ENCODE results near the gene MALT1. TPM values are rescaled to one million over a fixed set of nuclear protein-coding genes. Genes with fewer than 3 reads are reported as not detected.

MALT1 gene
- total RNA-seq, 5 donors from 2014 or later (not counting 1 experiment from before 2014, with no cell fraction given), result 54.5 to 83.2 (median 69.5) TPM

- Mint-ChIP-seq H3K36me3 (peaks cover 47% of the 10 kb centered on the region), H3K27ac (peak overlapping the region; percentile 68 to 78), H3K9me3 (no peaks in the 10 kb centered on the region), H3K27me3 (no peaks in the 10 kb centered on the region), H3K4me1 (peaks cover 59 to 74% (median 74%) of the 10 kb centered on the region in 3 donors), H3K4me3 (peak overlapping the region in 1 of 3 donors; percentile 38)
- H3K36me3 ChIP-seq (ENCODE audit: control insufficient read depth in 2 of 2, extremely low read depth in 1 of 2, insufficient read depth in 1 of 2, low read length in 1 of 2), result peaks cover 0 to 43% of the 10 kb centered on the region in 2 donors
- no peak overlapping the region for H3K4me3 ChIP-seq (ENCODE audit: control insufficient read depth in 1 of 2, extremely low read depth in 1 of 2, low read length in 1 of 2)
- POLR2A ChIA-PET, result interaction anchor here in 1 of 2 donors (1.4 kb wide), 1 partner anchor 23 kb away, joined by 3 read pairs; the partner anchor contains the start of gene MALT1
- DNase-seq, result no peak
- CTCF ChIA-PET, result no interaction called here
- 85% methylated on average over 5 of the region's 8 CpGs for WGBS (ENCODE audit: insufficient coverage)
- no peaks in the 10 kb centered on the region for H3K9me3 ChIP-seq
- no peak for ATAC-seq (replicated peaks in 1 of 4)
- peak overlapping the region; percentile 4 for H3K27ac ChIP-seq (ENCODE audit: low read length)
- no peaks in the 10 kb centered on the region for H3K27me3 ChIP-seq (replicated peaks in 1 of 2; ENCODE audit: control insufficient read depth in 2 of 2, extremely low read depth in 1 of 2, insufficient read depth in 2 of 2, low read length in 1 of 2)
- peaks cover 34 to 58% of the 10 kb centered on the region in 2 experiments for H3K4me1 ChIP-seq (ENCODE audit: control insufficient read depth in 1 of 2, extremely low read depth in 1 of 2, insufficient read depth in 2 of 2, low read length in 2 of 2)
Observed at GRCh38 chr18:58694720-58695468, 23.6 kb downstream of the MALT1 start.

DNA sequence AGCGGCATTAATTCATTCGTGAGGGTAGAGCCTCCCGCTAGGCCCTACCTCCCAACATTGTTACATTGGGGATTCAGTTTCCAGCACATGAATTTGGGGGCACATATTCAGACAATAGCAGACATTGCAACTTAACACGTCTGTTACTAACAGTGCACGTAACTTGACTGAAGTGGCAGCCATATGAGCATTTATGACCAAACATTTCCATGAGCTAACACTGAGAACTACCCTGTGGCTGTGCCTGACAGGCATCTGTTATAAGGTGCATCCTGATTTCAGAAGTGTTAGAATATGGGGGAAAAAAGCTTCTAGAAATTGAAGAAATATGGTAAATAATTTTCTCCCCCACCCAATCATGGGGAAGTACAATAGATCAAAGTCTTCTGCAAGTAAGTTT lies 24.5 kb downstream of the MALT1 start:
- CTCF ChIA-PET, result interaction anchor here in 1 of 2 donors (0.6 kb wide), 1 partner anchor 68 kb away, joined by 3 read pairs; no protein-coding TSS in a partner anchor
- no peaks in the 10 kb centered on the region for H3K9me3 ChIP-seq
- WGBS (ENCODE audit: insufficient coverage), result 90% methylated on average over 2 of the region's 5 CpGs
- no peaks in the 10 kb centered on the region for H3K27me3 ChIP-seq (replicated peaks in 1 of 2; ENCODE audit: control insufficient read depth in 2 of 2, extremely low read depth in 1 of 2, insufficient read depth in 2 of 2, low read length in 1 of 2)
- DNase-seq, result no peak
- Mint-ChIP-seq H3K27ac (peak overlapping the region; percentile 41 to 78), H3K4me3 (peak overlapping the region in 2 of 3 donors; percentile 19 to 71), H3K9me3 (no peaks in the 10 kb centered on the region), H3K36me3 (peaks cover 38% of the 10 kb centered on the region), H3K27me3 (no peaks in the 10 kb centered on the region), H3K4me1 (peaks cover 50 to 65% (median 65%) of the 10 kb centered on the region in 3 donors)
- H3K27ac ChIP-seq (ENCODE audit: low read length), result no peak overlapping the region
- peaks cover 2 to 36% of the 10 kb centered on the region in 2 donors for H3K36me3 ChIP-seq (ENCODE audit: control insufficient read depth in 2 of 2, extremely low read depth in 1 of 2, insufficient read depth in 1 of 2, low read length in 1 of 2)
- POLR2A ChIA-PET, result interaction anchor here in 1 of 2 donors (0.6 kb wide), 1 partner anchor 35 kb away, joined by 9 read pairs; no protein-coding TSS in a partner anchor
- ATAC-seq (replicated peaks in 1 of 4), result no peak
- H3K4me1 ChIP-seq (ENCODE audit: control insufficient read depth in 1 of 2, extremely low read depth in 1 of 2, insufficient read depth in 2 of 2, low read length in 2 of 2), result peaks cover 26 to 49% of the 10 kb centered on the region in 2 experiments
- H3K4me3 ChIP-seq (ENCODE audit: control insufficient read depth in 1 of 2, extremely low read depth in 1 of 2, low read length in 1 of 2), result no peak overlapping the region

DNA sequence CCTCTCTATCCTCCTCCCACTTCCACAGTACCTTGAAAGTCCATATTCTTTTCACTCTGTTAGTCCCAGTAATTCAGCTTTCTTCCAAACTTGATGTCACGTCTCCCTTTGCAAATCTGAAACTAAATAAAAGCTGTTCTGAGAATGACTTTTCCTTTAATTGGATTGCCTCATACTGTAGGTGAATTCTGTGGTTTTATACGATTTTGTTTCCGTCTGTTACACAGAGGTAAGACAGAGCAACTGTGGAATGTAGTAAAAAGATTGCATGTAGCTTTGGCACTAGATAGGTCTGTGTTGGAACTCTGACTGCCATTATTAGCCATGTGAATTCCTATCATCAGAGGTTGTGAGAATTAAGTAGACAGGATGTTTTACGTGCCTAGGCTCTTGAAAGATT lies 25.9 kb downstream of the MALT1 start:
- H3K27ac Mint-ChIP-seq, result peak overlapping the region; percentile 74 to 86
- ATAC-seq (replicated peaks in 1 of 4) (peak in 3 of 4 experiments; percentile 29 to 57 (median 29)), DNase-seq (no peak)
- Histone ChIP-seq H3K4me1 (ENCODE audit: control insufficient read depth in 1 of 2, extremely low read depth in 1 of 2, insufficient read depth in 2 of 2, low read length in 2 of 2) (peaks cover 17 to 36% of the 10 kb centered on the region in 2 experiments), H3K27me3 (replicated peaks in 1 of 2; ENCODE audit: control insufficient read depth in 2 of 2, extremely low read depth in 1 of 2, insufficient read depth in 2 of 2, low read length in 1 of 2) (no peaks in the 10 kb centered on the region), H3K36me3 (ENCODE audit: control insufficient read depth in 2 of 2, extremely low read depth in 1 of 2, insufficient read depth in 1 of 2, low read length in 1 of 2) (peaks cover 4 to 44% of the 10 kb centered on the region in 2 donors), H3K4me3 (ENCODE audit: control insufficient read depth in 1 of 2, extremely low read depth in 1 of 2, low read length in 1 of 2) (no peak overlapping the region), H3K27ac (ENCODE audit: low read length) (no peak overlapping the region), H3K9me3 (no peaks in the 10 kb centered on the region)
- CTCF ChIA-PET, result interaction anchor here (0.6 to 2.0 kb wide), 4 partner anchors 12 to 68 kb away, joined by 3 to 6 read pairs (median 4); no protein-coding TSS in a partner anchor
- H3K4me3 Mint-ChIP-seq, result peak overlapping the region; percentile 14 to 72 (median 71)
- peaks cover 40 to 62% (median 62%) of the 10 kb centered on the region in 3 donors for H3K4me1 Mint-ChIP-seq
- peaks cover 43% of the 10 kb centered on the region for H3K36me3 Mint-ChIP-seq
- 40% methylated on average over 1 of the region's 4 CpGs for WGBS (ENCODE audit: insufficient coverage)
- H3K27me3 Mint-ChIP-seq, result no peaks in the 10 kb centered on the region
- POLR2A ChIA-PET, result interaction anchor here (0.8 to 1.2 kb wide), 3 partner anchors 38 to 55 kb away, joined by 3 to 7 read pairs (median 5); no protein-coding TSS in a partner anchor
- H3K9me3 Mint-ChIP-seq, result no peaks in the 10 kb centered on the region

DNA sequence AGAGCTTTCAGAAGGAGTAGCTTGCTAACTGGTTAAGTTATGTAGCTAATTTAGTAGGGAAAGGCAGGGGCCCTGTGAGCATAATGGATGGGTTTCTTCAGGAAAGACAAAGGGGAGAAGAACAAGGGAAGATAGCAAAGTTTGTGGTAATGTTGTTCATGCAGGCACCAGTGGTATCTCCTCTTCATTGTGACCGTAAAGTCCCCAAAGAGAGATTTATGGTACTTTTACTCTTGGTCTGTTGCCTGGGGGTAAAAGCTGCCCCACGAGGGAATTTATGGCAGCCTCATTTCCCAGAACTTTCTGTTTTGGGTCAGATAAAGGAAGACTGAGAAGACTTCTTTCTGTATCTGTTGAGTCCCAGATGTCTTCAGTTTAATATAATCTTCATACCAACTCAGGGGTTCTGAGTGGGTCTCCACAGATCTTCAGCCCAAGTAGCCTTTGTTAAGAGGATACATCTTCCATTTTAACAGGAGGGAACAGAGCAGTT lies 27.5 kb downstream of the MALT1 start:
- H3K9me3 Mint-ChIP-seq, result no peaks in the 10 kb centered on the region
- H3K27ac Mint-ChIP-seq, result no peak overlapping the region
- ChIA-PET POLR2A (no interaction called here), CTCF (interaction anchor here (0.6 to 2.0 kb wide), 3 partner anchors 11 to 47 kb away, joined by 3 to 6 read pairs (median 4); no protein-coding TSS in a partner anchor)
- ATAC-seq (replicated peaks in 1 of 4) (no peak), DNase-seq (no peak)
- no peak overlapping the region for H3K4me3 Mint-ChIP-seq
- Histone ChIP-seq H3K27ac (ENCODE audit: low read length) (no peak overlapping the region), H3K4me1 (ENCODE audit: control insufficient read depth in 1 of 2, extremely low read depth in 1 of 2, insufficient read depth in 2 of 2, low read length in 2 of 2) (peaks cover 14 to 23% of the 10 kb centered on the region in 2 experiments), H3K27me3 (replicated peaks in 1 of 2; ENCODE audit: control insufficient read depth in 2 of 2, extremely low read depth in 1 of 2, insufficient read depth in 2 of 2, low read length in 1 of 2) (no peaks in the 10 kb centered on the region), H3K9me3 (no peaks in the 10 kb centered on the region), H3K4me3 (ENCODE audit: control insufficient read depth in 1 of 2, extremely low read depth in 1 of 2, low read length in 1 of 2) (no peak overlapping the region), H3K36me3 (ENCODE audit: control insufficient read depth in 2 of 2, extremely low read depth in 1 of 2, insufficient read depth in 1 of 2, low read length in 1 of 2) (peaks cover 4 to 55% of the 10 kb centered on the region in 2 donors)
- H3K4me1 Mint-ChIP-seq, result peaks cover 34 to 52% (median 51%) of the 10 kb centered on the region in 3 donors
- H3K36me3 Mint-ChIP-seq, result peaks cover 55% of the 10 kb centered on the region
- no CpG with 5 or more reads among the region's 2 CpGs for WGBS (ENCODE audit: insufficient coverage)
- no peaks in the 10 kb centered on the region for H3K27me3 Mint-ChIP-seq

DNA sequence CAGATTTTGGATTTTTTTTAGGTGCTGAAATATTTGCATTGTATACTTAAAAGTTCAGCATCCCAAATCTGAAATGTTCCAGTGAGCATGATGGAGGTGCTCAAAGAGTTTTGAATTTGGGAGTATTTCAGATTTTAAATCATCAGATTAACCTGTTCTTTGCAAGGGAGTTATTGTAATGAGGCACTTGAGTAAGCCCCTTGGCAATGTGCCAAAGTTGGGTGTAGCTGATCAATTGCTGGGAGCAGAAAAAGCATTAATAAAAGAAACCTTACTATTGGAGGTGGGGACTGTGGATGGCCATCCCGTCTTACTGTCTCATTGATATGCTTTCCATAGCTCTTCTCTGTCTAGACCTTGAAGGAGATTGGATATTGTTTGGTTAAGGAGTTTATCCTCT lies 28.3 kb downstream of the MALT1 start:
- ChIA-PET POLR2A (interaction anchor here in 1 of 2 donors (0.6 kb wide), 1 partner anchor 60 kb away, joined by 11 read pairs; no protein-coding TSS in a partner anchor), CTCF (interaction anchor here (0.8 to 1.2 kb wide), 2 partner anchors 27 to 64 kb away, joined by 3 to 4 read pairs; no protein-coding TSS in a partner anchor)
- Mint-ChIP-seq H3K27ac (no peak overlapping the region), H3K36me3 (peaks cover 58% of the 10 kb centered on the region), H3K9me3 (no peaks in the 10 kb centered on the region), H3K4me3 (no peak overlapping the region), H3K4me1 (peaks cover 33 to 44% (median 43%) of the 10 kb centered on the region in 3 donors), H3K27me3 (no peaks in the 10 kb centered on the region)
- H3K4me3 ChIP-seq (ENCODE audit: control insufficient read depth in 1 of 2, extremely low read depth in 1 of 2, low read length in 1 of 2), result no peak overlapping the region
- WGBS (ENCODE audit: insufficient coverage), result no CpG with 5 or more reads among the region's 1 CpG
- peaks cover 4 to 55% of the 10 kb centered on the region in 2 donors for H3K36me3 ChIP-seq (ENCODE audit: control insufficient read depth in 2 of 2, extremely low read depth in 1 of 2, insufficient read depth in 1 of 2, low read length in 1 of 2)
- H3K27me3 ChIP-seq (replicated peaks in 1 of 2; ENCODE audit: control insufficient read depth in 2 of 2, extremely low read depth in 1 of 2, insufficient read depth in 2 of 2, low read length in 1 of 2), result no peaks in the 10 kb centered on the region
- H3K9me3 ChIP-seq, result no peaks in the 10 kb centered on the region
- ATAC-seq (replicated peaks in 1 of 4) (no peak), DNase-seq (peak in 1 of 35 experiments; percentile 44)
- peaks cover 13 to 22% of the 10 kb centered on the region in 2 experiments for H3K4me1 ChIP-seq (ENCODE audit: control insufficient read depth in 1 of 2, extremely low read depth in 1 of 2, insufficient read depth in 2 of 2, low read length in 2 of 2)
- no peak overlapping the region for H3K27ac ChIP-seq (ENCODE audit: low read length)

DNA sequence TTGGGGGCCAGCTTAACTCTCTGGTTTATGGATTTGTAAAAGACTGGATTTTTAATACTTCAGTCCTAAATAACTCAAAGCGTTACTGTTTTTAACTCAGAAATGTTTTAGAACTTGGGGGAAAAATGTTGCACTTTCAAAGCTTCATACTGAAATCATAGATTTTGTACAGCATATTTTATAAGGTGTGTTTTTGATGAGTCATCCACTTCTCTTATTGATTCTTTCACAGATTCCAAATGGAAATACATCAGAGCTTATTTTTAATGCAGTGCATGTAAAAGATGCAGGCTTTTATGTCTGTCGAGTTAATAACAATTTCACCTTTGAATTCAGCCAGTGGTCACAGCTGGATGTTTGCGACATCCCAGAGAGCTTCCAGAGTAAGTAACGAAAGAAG lies 28.9 kb downstream of the MALT1 start:
- DNase-seq, result no peak
- H3K27me3 Mint-ChIP-seq, result no peaks in the 10 kb centered on the region
- ChIA-PET CTCF (interaction anchor here in 1 of 2 donors (1.2 kb wide), 1 partner anchor 64 kb away, joined by 3 read pairs; no protein-coding TSS in a partner anchor), POLR2A (interaction anchor here (0.6 to 0.9 kb wide), 3 partner anchors 30 to 59 kb away, joined by 3 to 11 read pairs (median 3); no protein-coding TSS in a partner anchor)
- no peaks in the 10 kb centered on the region for H3K27me3 ChIP-seq (replicated peaks in 1 of 2; ENCODE audit: control insufficient read depth in 2 of 2, extremely low read depth in 1 of 2, insufficient read depth in 2 of 2, low read length in 1 of 2)
- H3K27ac ChIP-seq (ENCODE audit: low read length), result no peak overlapping the region
- H3K4me3 ChIP-seq (ENCODE audit: control insufficient read depth in 1 of 2, extremely low read depth in 1 of 2, low read length in 1 of 2), result no peak overlapping the region
- H3K36me3 ChIP-seq (ENCODE audit: control insufficient read depth in 2 of 2, extremely low read depth in 1 of 2, insufficient read depth in 1 of 2, low read length in 1 of 2), result peaks cover 4 to 55% of the 10 kb centered on the region in 2 donors
- no peaks in the 10 kb centered on the region for H3K9me3 Mint-ChIP-seq
- H3K4me3 Mint-ChIP-seq, result no peak overlapping the region
- peaks cover 56% of the 10 kb centered on the region for H3K36me3 Mint-ChIP-seq
- no peak overlapping the region for H3K27ac Mint-ChIP-seq
- no peaks in the 10 kb centered on the region for H3K9me3 ChIP-seq
- no CpG with 5 or more reads among the region's 4 CpGs for WGBS (ENCODE audit: insufficient coverage)
- peaks cover 26 to 38% (median 36%) of the 10 kb centered on the region in 3 donors for H3K4me1 Mint-ChIP-seq
- no peak for ATAC-seq (replicated peaks in 1 of 4)
- H3K4me1 ChIP-seq (ENCODE audit: control insufficient read depth in 1 of 2, extremely low read depth in 1 of 2, insufficient read depth in 2 of 2, low read length in 2 of 2), result peaks cover 13 to 17% of the 10 kb centered on the region in 2 experiments
